SJCRH30 (cell line): ENCODE data around the gene TMEM53. TPM values are rescaled to one million over a fixed set of nuclear protein-coding genes. Genes with fewer than 3 reads are reported as not detected.
A peak's percentile ranks its signal among the peaks of the same experiment; 100 is the strongest.

Experiments
- DNase-seq, 2 experiments: peaks; one replicate each; pipeline ENCODE4 v3.0.0-alpha.2; 2015 to 2020
- H3K27ac ChIP-seq: fragments of 250-450 bp; sonication (Bioruptor Pico); 2 replicates; pipeline ENCODE4 v1.5.1; 2020; ENCODE audit warnings: mild to moderate bottlenecking, moderate library complexity
- H3K27me3 ChIP-seq: fragments of 250-450 bp; sonication (Bioruptor Pico); 2 replicates; pipeline ENCODE4 v1.5.1; 2020; ENCODE audit warnings: mild to moderate bottlenecking, moderate library complexity
- H3K36me3 ChIP-seq: fragments of 250-450 bp; sonication (Bioruptor Pico); 2 replicates; pipeline ENCODE4 v1.5.1; 2020; ENCODE audit warnings: mild to moderate bottlenecking, moderate library complexity
- H3K4me1 ChIP-seq: fragments of 250-450 bp; sonication (Bioruptor Pico); 2 replicates; pipeline ENCODE4 v1.5.1; 2020; ENCODE audit warnings: mild to moderate bottlenecking, moderate library complexity
- H3K4me3 ChIP-seq: fragments of 250-450 bp; sonication (Bioruptor Pico); 2 replicates; pipeline ENCODE4 v1.5.1; 2020; ENCODE audit warnings: mild to moderate bottlenecking, moderate library complexity
- H3K9me3 ChIP-seq: fragments of 250-450 bp; sonication (Bioruptor Pico); replicated peaks from 2 replicates; pipeline ENCODE4 v1.5.1; 2020; ENCODE audit warnings: mild to moderate bottlenecking, moderate library complexity
- total RNA-seq: library from RNA; depleted of rRNA; stranded (reverse); fragments of >200 nt; shearing (Covaris generic); gene quantifications from 2 replicates; pipeline ENCODE4 v1.2.3, GENCODE V29; 2014

TMEM53 gene
- total RNA-seq, 1 experiment from 2014 or later: 2.3 TPM

DNA sequence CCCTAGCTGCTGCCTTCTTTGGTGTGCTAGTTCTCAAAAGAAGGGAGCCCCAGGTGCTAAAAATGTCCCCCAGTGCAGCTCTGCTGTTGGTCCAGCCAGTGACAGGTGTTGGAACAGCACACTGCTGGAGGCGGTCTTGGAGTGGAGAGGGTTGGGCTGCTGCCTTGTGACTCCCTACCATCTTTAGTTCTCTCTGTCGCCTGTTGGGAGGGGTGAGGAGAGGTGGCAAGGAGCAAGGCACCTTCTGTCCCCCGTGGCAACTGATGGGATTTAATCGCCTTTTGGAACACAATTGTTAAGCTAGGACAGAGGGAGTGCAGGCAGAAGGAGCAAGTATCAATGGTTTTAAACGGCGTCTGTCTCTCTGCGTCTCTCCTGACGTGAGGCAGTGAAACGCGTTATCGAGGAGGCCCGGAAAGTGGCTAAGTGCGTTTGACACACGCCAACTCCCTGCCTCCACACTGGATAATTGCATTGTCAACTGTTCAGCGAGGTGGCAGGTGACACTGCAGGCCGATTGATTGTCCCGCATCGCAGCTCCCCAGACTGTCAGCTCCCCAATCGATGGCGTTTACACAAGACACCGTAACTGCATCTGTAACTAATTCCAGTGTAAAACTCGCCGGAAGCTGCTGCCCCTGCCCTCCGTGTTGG, 34.0 kb downstream of the TMEM53 start:
- H3K27ac ChIP-seq: no peak overlapping the region
- H3K4me3 ChIP-seq: no peak overlapping the region
- no peaks in the 10 kb centered on the region for H3K27me3 ChIP-seq
- DNase-seq: no peak
- H3K9me3 ChIP-seq: no peaks in the 10 kb centered on the region
- peaks cover 44% of the 10 kb centered on the region for H3K4me1 ChIP-seq
- H3K36me3 ChIP-seq: peaks cover 62% of the 10 kb centered on the region

GRCh38 chr1:44637702-44638411, 36.4 kb downstream of the TMEM53 start:
- Histone ChIP-seq H3K36me3 (peaks cover 64% of the 10 kb centered on the region), H3K27ac (no peak overlapping the region), H3K27me3 (no peaks in the 10 kb centered on the region)

GRCh38 chr1:44636688-44637598, 37.3 kb downstream of the TMEM53 start:
- Histone ChIP-seq H3K4me1 (peaks cover 14% of the 10 kb centered on the region), H3K27ac (no peak overlapping the region), H3K27me3 (no peaks in the 10 kb centered on the region), H3K36me3 (peaks cover 60% of the 10 kb centered on the region), H3K4me3 (no peak overlapping the region), H3K9me3 (no peaks in the 10 kb centered on the region)
- peak in 1 of 2 experiments; percentile 32 for DNase-seq

More at GRCh38 chr1:44637702-44638411, 36.4 kb downstream of the TMEM53 start:
- Histone ChIP-seq H3K9me3 (no peaks in the 10 kb centered on the region), H3K4me1 (peaks cover 23% of the 10 kb centered on the region), H3K4me3 (no peak overlapping the region)
- DNase-seq: no peak

DNA sequence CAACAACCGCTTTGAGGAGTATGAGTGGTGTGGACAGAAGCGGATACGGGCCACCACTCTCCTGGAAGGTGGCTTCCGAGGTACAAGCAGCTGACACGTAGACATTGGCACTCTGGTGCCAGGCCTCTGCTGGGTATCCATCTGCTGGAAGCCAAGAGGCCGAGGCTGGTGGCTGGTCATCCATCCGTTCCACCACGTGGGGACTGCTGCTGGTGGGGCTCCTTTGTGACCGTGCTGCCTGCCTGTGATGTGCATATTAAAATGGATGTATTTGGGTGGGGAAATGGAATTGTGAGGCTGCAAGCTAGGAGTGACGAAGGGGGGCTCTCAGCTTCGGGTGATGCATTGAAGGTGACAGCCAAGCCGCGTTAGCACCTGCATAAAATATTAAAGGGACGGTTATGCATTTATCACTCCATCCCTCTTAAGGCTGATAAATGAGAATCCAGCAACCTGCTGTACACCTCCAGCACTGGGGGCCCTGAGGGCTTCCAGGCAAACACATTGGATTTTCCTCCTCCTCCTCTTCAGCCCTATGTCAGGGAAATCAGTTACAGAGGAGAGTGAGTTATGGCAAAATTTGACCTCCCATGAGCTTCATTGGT, 38.1 kb downstream of the TMEM53 start:
- Histone ChIP-seq H3K4me1 (peaks cover 7% of the 10 kb centered on the region; the same call in 1 of the 2 replicates), H3K27ac (no peak overlapping the region), H3K9me3 (no peaks in the 10 kb centered on the region), H3K36me3 (peaks cover 60% of the 10 kb centered on the region), H3K27me3 (no peaks in the 10 kb centered on the region), H3K4me3 (no peak overlapping the region)
- DNase-seq: no peak

- Histone ChIP-seq H3K36me3 (peaks cover 53% of the 10 kb centered on the region), H3K27ac (no peak overlapping the region), H3K9me3 (no peaks in the 10 kb centered on the region), H3K4me3 (no peak overlapping the region), H3K27me3 (no peaks in the 10 kb centered on the region), H3K4me1 (peaks cover 13% of the 10 kb centered on the region)
- DNase-seq: no peak
Measured at GRCh38 chr1:44635439-44635838, 38.8 kb downstream of the TMEM53 start.

DNA sequence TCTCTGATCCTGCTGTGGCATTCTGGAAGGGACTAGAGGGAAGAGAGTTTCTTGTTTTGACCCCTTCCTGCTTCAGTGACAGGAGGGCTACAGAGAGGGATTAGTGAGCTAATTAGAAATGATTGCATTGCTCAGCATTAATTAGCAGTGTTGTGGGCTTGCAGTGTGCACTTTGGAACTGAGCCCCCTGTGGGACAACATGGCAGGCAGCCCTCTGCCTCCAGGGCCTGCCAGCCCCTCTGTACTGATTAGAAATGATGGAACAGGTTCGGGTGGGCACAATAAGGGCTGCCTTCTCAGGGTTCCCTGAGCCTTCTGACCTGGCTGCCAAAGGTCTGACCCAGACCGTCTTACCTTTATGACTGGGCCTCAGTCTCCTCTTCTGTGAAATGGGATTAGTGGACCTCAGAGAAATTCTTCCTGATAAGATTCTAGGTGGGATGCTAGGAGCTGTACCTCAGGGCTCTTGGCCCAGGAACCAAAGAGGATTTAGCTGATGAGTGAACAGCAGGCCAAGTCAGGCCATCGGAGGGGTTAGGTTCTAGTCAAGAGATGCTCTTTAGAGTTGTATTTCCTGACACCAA, 39.6 kb downstream of the TMEM53 start:
- Histone ChIP-seq H3K4me1 (peaks cover 17% of the 10 kb centered on the region), H3K4me3 (no peak overlapping the region), H3K9me3 (no peaks in the 10 kb centered on the region), H3K27me3 (no peaks in the 10 kb centered on the region), H3K27ac (no peak overlapping the region), H3K36me3 (peaks cover 48% of the 10 kb centered on the region)
- DNase-seq: no peak

DNA sequence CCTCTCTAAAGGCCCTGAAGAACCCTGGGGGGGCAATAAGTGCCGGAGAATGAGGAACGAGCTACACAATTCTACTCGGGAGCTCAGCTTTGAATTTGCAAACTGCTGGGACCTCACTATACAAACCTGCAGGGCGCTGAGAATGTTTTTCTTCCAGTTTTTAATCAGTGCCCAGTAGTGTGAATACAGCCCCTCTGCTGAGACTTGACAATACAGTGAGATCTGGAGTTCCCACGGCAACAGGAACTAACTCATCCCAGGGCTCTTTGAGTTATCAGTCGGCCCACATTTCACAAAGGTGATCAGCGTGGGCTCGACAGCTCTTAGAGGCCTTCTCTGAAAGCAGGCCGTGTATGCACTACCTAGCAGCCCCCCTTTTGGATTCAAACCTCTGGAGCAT, 41.7 kb downstream of the TMEM53 start:
- peak overlapping the region; percentile 75 for H3K4me3 ChIP-seq
- peaks cover 17% of the 10 kb centered on the region for H3K4me1 ChIP-seq
- no peak for DNase-seq
- H3K27me3 ChIP-seq: no peaks in the 10 kb centered on the region
- peak overlapping the region; percentile 82 for H3K27ac ChIP-seq
- no peaks in the 10 kb centered on the region for H3K9me3 ChIP-seq
- H3K36me3 ChIP-seq: peaks cover 32% of the 10 kb centered on the region

DNA sequence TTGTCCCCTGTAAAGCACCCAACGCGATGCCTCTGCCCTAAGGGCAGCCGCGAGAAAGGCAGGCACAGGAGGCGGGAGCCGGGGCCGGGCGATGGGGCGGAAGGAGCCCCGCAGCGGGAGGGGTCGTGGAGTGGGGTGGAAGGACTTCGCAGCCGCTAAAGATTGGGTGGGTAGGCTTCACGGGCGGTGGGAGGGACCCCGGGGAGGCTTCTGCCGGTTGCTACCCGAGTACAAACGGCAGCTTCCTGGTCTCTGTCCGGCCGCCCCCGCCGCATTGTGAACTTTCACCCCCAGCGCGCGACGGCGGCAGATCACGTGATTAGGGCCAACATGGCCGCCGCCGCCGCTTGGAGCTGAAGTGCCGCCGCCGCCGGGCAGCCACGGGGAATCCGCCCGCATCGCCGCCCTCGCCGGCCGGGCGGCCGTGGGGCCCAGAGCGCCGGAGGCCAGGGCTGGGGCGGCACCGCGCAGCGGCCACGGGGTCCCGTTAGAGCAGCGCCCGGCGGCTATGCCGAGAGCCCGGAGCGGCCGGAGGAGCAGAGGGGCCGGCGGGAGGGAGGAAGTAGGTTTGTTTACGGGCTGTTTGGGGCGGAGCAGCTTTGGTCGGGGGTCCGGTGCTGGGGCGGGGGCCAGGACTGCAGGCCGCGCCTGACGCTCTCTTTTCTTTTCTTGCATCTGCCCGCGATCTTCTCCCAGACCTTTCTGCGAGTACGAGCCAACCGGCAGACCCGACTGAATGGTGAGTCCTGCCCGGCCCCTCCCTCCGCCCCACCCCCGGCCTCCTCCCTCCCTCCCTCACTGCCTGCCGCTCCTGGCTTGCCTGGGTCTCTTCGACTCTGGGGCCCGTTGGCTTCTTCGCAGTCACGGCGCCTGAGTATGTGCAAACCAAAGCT, 42.4 kb downstream of the TMEM53 start:
- peak overlapping the region; percentile 75 for H3K4me3 ChIP-seq
- no peaks in the 10 kb centered on the region for H3K9me3 ChIP-seq
- H3K27ac ChIP-seq: peak overlapping the region; percentile 82
- peaks cover 26% of the 10 kb centered on the region for H3K36me3 ChIP-seq
- H3K4me1 ChIP-seq: peaks cover 16% of the 10 kb centered on the region
- peak; percentile 94 to 95 for DNase-seq
- no peaks in the 10 kb centered on the region for H3K27me3 ChIP-seq

- no peak for DNase-seq
- H3K4me1 ChIP-seq: peaks cover 12% of the 10 kb centered on the region
- H3K4me3 ChIP-seq: peak overlapping the region; percentile 75
- H3K27me3 ChIP-seq: no peaks in the 10 kb centered on the region
- H3K27ac ChIP-seq: peak overlapping the region; percentile 82
- H3K36me3 ChIP-seq: peaks cover 19% of the 10 kb centered on the region
- H3K9me3 ChIP-seq: no peaks in the 10 kb centered on the region
Measured at GRCh38 chr1:44631333-44631646, 43.0 kb downstream of the TMEM53 start.

DNA sequence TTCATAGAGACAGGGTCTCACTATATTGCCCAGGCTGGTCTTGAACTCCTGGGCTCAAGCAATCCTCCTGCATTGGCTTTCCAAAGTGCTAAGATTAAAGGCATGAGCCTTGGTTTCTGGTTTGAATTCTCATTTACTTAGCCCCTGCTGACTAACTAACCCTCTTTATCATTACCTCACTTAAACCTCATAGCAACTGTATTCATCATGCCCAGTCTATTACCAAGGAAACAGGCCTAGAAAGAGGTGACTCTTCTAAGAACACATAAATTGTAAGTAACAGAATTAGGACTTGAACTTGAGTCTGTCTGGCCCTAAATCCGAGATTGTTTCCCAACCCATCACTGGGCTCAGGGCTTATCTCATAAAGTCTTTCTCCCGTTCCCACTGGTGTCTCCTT, 44.2 kb downstream of the TMEM53 start:
- no peak overlapping the region for H3K4me3 ChIP-seq
- H3K27ac ChIP-seq: no peak overlapping the region; the same call in 1 of the 2 replicates
- no peaks in the 10 kb centered on the region for H3K27me3 ChIP-seq
- H3K4me1 ChIP-seq: peaks cover 12% of the 10 kb centered on the region
- H3K36me3 ChIP-seq: peaks cover 13% of the 10 kb centered on the region
- H3K9me3 ChIP-seq: no peaks in the 10 kb centered on the region
- no peak for DNase-seq

- DNase-seq: no peak
Measured at GRCh38 chr1:44628962-44629756, 45.1 kb downstream of the TMEM53 start.

GRCh38 chr1:44625348-44625747, 48.9 kb downstream of the TMEM53 start:
- H3K27ac ChIP-seq: no peak overlapping the region
- H3K4me3 ChIP-seq: no peak overlapping the region
- H3K9me3 ChIP-seq: no peaks in the 10 kb centered on the region
- no peak for DNase-seq
- peaks cover 5% of the 10 kb centered on the region; the same call in 1 of the 2 replicates for H3K27me3 ChIP-seq
- H3K4me1 ChIP-seq: peaks cover 3% of the 10 kb centered on the region
- H3K36me3 ChIP-seq: no peaks in the 10 kb centered on the region

More at GRCh38 chr1:44628962-44629756, 45.1 kb downstream of the TMEM53 start:
- H3K27me3 ChIP-seq: no peaks in the 10 kb centered on the region
- H3K9me3 ChIP-seq: no peaks in the 10 kb centered on the region
- no peak overlapping the region for H3K4me3 ChIP-seq
- H3K27ac ChIP-seq: no peak overlapping the region
- peaks cover 9% of the 10 kb centered on the region for H3K36me3 ChIP-seq
- peaks cover 12% of the 10 kb centered on the region for H3K4me1 ChIP-seq
